Left lung (tissue), 10 donors: ENCODE measurements around the gene PIP5K1B. TPM values are rescaled to one million over a fixed set of nuclear protein-coding genes. Genes with fewer than 3 reads are reported as not detected.

Experiments used
- ATAC-seq: fragments of 200-7000 bp; cut with Tn5 transposase; one replicate; pipeline ENCODE4 v1.9.1; 2020; ENCODE audit warnings: moderate library complexity
- DNase-seq, 4 donors: peaks; one replicate each; pipeline ENCODE4 v3.0.0-alpha.2; 2013 to 2020
- H3K27ac ChIP-seq, 2 donors: fragments of 200-600 bp; sonication (generic) in 1 of 2; one replicate each; pipeline versions ENCODE4 v1.5.0 to v1.8.0; 2020 to 2021
- H3K27me3 ChIP-seq, 2 donors: fragments of 200-600 bp; sonication (generic) in 1 of 2; one replicate each; pipeline versions ENCODE4 v1.5.0 to v1.8.0; 2020 to 2021
- H3K36me3 ChIP-seq, 2 donors: fragments of 200-600 bp; sonication (generic) in 1 of 2; one replicate each; pipeline versions ENCODE4 v1.5.0 to v1.8.0; 2020 to 2021
- H3K4me1 ChIP-seq, 2 donors: fragments of 200-600 bp; one replicate each; pipeline ENCODE4 v1.8.0; 2021
- H3K4me3 ChIP-seq, 2 donors: fragments of 200-600 bp; sonication (generic) in 1 of 2; one replicate each; pipeline versions ENCODE4 v1.5.0 to v1.8.0; 2020 to 2021; ENCODE audit warnings: mild to moderate bottlenecking in 1 of 2
- H3K9me3 ChIP-seq, 2 donors: fragments of 200-600 bp; sonication (generic) in 1 of 2; one replicate each; pipeline versions ENCODE4 v1.5.0 to v1.8.0; 2020 to 2021
- intact Hi-C, 2 donors: fragments of 100-400 bp; cut with DNase I; formaldehyde crosslinking; loops; one replicate each; pipeline versions ENCODE4 v1.11.2 to v1.14.2; 2022
- polyA plus RNA-seq, 6 donors: library from polyadenylated mRNA; unstranded; fragments of 120-200 nt; gene quantifications; one replicate each; pipeline ENCODE4 v1.2.1, GENCODE V29; 2013; ENCODE audit not compliant: insufficient read length in 6 of 6
- total RNA-seq, 2 donors: library from RNA; stranded (reverse); fragmentation: NEBNext Ultra II Directional; extraction: Animal tissue kit (Norgen Biotek cat#: 25700); gene quantifications; one replicate each; pipeline ENCODE4 v1.2.1, GENCODE V29; 2021
- TF ChIP-seq, protein P1 (sequence below), 2 donors: fragments of 200-600 bp; sonication (generic) in 1 of 2; IDR thresholded peaks; one replicate each; pipeline versions ENCODE4 v1.5.0 to v1.8.0; 2021; ENCODE audit warnings: antibody characterized with exemption in 2 of 2
- donor health status: DM: no; HTN: yes; CAD: no.
- donor health status: DM: no; HTN: no; CAD: no.

Gene PIP5K1B
- total and polyA plus RNA-seq, 8 donors: 3.1 to 31.0 (median 4.2) TPM

DNA sequence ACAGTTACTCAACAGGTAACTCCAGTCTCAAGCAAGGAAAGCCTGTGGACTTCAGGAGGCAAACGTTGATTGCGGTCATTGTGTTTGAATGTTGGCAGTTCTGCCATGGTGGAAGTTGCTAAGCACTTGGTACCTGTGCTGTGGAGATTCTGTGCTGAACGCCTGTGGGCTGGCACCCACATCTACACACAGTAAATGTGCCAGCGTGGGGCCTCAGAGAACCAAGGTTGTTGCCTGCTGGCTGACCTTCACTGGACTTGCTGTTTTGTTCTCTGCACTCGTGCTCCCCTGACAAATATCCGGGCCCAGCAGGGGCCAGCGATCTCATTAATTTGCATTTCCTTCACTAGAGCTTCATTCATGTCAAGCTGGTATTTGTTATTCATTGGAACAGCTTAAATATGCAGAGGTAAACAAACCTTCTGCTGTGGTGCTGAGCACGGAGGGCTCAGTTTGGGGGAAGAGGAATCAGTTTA, 167.0 kb downstream of the PIP5K1B start:
- no peaks in the 10 kb centered on the region for H3K36me3 ChIP-seq
- H3K27me3 ChIP-seq: no peaks in the 10 kb centered on the region
- H3K9me3 ChIP-seq: no peaks in the 10 kb centered on the region
- ATAC-seq: no peak
- intact Hi-C loops: no loop called here
- peak overlapping the region in 1 of 2 donors; percentile 30 for H3K27ac ChIP-seq
- no peaks in the 10 kb centered on the region for H3K4me1 ChIP-seq
- no peak for DNase-seq
- TF ChIP-seq, protein P1, sequence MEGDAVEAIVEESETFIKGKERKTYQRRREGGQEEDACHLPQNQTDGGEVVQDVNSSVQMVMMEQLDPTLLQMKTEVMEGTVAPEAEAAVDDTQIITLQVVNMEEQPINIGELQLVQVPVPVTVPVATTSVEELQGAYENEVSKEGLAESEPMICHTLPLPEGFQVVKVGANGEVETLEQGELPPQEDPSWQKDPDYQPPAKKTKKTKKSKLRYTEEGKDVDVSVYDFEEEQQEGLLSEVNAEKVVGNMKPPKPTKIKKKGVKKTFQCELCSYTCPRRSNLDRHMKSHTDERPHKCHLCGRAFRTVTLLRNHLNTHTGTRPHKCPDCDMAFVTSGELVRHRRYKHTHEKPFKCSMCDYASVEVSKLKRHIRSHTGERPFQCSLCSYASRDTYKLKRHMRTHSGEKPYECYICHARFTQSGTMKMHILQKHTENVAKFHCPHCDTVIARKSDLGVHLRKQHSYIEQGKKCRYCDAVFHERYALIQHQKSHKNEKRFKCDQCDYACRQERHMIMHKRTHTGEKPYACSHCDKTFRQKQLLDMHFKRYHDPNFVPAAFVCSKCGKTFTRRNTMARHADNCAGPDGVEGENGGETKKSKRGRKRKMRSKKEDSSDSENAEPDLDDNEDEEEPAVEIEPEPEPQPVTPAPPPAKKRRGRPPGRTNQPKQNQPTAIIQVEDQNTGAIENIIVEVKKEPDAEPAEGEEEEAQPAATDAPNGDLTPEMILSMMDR (IDR thresholded peaks at IDR 0.05): no peak
- no peak overlapping the region for H3K4me3 ChIP-seq

DNA sequence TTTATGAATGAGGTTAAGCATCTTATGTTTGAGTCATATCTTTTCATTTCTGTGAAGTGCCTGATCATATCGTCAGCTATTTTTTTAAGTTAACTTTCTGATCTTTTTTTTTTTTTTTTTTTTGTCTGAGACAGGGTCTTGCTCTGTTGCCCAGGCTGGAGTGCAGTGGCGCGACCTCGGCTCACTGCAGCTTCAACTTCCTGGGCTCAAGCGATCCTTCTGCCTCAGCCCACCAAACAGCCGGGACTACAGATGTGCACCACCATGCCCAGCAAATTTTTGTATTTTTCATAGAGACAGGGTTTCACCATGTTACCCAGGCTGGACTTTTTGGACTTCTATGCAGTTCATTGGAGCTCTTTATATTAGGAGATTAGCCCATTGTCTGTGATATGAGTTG, 168.1 kb downstream of the PIP5K1B start:
- intact Hi-C loops: no loop called here
- TF ChIP-seq, protein P1 (IDR thresholded peaks at IDR 0.05): no peak
- Histone ChIP-seq H3K36me3 (no peaks in the 10 kb centered on the region), H3K27me3 (no peaks in the 10 kb centered on the region), H3K4me3 (no peak overlapping the region), H3K27ac (no peak overlapping the region), H3K4me1 (no peaks in the 10 kb centered on the region), H3K9me3 (no peaks in the 10 kb centered on the region)
- no peak for ATAC-seq
- no peak for DNase-seq

DNA sequence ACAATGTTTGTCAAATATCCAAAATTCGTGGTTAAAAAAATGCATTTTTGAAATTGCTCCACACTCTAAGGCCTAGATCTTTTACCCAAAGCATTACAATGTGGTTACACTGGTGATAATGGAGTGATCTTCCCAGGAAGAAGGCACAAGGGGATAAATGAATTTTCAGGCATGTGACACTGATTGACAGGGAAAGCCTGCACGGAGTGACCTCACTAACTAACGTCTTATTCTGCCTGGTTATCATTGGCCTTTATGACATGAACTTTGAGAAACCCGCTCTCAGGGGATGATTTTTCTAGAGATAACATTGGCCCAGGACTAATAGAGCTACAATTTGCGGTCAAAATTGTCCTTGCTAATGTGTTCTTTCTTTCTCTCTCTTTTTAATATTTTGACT, 171.2 kb downstream of the PIP5K1B start:
- TF ChIP-seq, protein P1 (IDR thresholded peaks at IDR 0.05): no peak
- intact Hi-C loops: no loop called here
- ATAC-seq: no peak
- Histone ChIP-seq H3K4me1 (no peaks in the 10 kb centered on the region), H3K27ac (no peak overlapping the region), H3K9me3 (no peaks in the 10 kb centered on the region), H3K4me3 (no peak overlapping the region), H3K36me3 (no peaks in the 10 kb centered on the region), H3K27me3 (no peaks in the 10 kb centered on the region)
- DNase-seq: no peak

DNA sequence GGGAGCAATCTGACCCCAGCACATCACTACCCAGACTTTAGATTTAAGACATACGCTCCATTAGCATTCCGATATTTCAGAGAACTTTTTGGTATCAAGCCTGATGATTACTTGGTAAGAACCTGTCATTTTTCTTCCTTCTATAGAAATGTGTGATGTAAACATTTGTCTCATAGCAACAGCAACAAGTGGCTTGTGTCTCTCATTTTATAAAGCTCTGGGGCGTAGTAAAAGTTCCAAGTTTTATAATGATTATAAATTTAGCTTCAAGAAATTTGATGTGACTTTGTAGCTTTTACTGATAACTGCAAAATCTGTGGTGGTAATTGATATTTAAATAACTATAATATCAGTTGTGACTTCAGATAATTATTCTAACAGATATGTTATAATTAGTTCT, 171.6 kb downstream of the PIP5K1B start:
- ATAC-seq (no peak), DNase-seq (no peak)
- no peak overlapping the region for H3K4me3 ChIP-seq
- H3K9me3 ChIP-seq: no peaks in the 10 kb centered on the region
- H3K4me1 ChIP-seq: no peaks in the 10 kb centered on the region
- intact Hi-C loops: no loop called here
- H3K36me3 ChIP-seq: no peaks in the 10 kb centered on the region
- H3K27ac ChIP-seq: no peak overlapping the region
- H3K27me3 ChIP-seq: no peaks in the 10 kb centered on the region
- TF ChIP-seq, protein P1 (IDR thresholded peaks at IDR 0.05): no peak

DNA sequence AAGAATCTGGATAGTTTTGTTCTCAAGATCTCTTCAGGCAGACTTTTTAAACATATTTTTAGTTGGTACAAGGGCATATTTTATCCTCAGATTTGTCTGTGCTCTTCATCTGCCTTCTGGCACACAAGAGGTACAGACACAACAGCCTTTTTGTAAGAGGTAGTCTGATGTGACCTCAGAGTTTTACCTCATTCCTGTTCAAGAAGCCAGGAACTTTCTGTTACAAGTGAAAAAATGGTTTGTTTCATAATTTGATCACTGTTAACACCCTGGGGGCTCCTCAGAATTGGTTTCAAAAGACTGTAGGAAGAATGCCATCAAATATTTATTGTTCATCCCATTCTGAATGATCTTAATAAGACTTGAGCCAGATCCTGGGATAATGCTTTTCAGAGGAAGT, 172.2 kb downstream of the PIP5K1B start:
- no peaks in the 10 kb centered on the region for H3K9me3 ChIP-seq
- H3K36me3 ChIP-seq: no peaks in the 10 kb centered on the region
- no peak for ATAC-seq
- H3K27me3 ChIP-seq: no peaks in the 10 kb centered on the region
- no peak overlapping the region for H3K27ac ChIP-seq
- H3K4me3 ChIP-seq: no peak overlapping the region
- intact Hi-C loops: no loop called here
- no peaks in the 10 kb centered on the region for H3K4me1 ChIP-seq
- no peak for DNase-seq
- TF ChIP-seq, protein P1 (IDR thresholded peaks at IDR 0.05): no peak
